SK-N-SH (cell line): ENCODE data around the gene EXOC6B. TPM values are rescaled to one million over a fixed set of nuclear protein-coding genes. Genes with fewer than 3 reads are reported as not detected.

ENCODE experiments used
- CTCF ChIA-PET: fragments of 300-600, 350-600 bp; formaldehyde crosslinking; extraction: SDS; loops from one replicate; lab custom pipeline; 2021; lab: Yijun Ruan, JAX
- POLR2A ChIA-PET: fragments of 350-600 bp; sonication (Branson Sonifier 250); formaldehyde crosslinking; extraction: SDS; loops from one replicate; lab custom pipeline; 2020; ENCODE audit warnings: antibody characterized with exemption, inconsistent platforms; lab: Yijun Ruan, JAX
- DNase-seq: peaks from one replicate; pipeline ENCODE4 v3.0.0; 2012
- H2AFZ ChIP-seq: fragments of 200-600 bp; sonication (generic); 2 replicates; pipeline ENCODE4 v1.8.1; 2016; ENCODE audit warnings: antibody characterized with exemption, mild to moderate bottlenecking, low read depth
- H3F3A ChIP-seq: fragments of 200-600 bp; sonication (generic); replicated peaks from 2 replicates; pipeline ENCODE3; 2016; ENCODE audit warnings: antibody characterized with exemption, mild to moderate bottlenecking; ENCODE audit not compliant: insufficient read depth
- H3K27ac ChIP-seq, 2 experiments: fragments of 200-500 bp in 1 of 2; fragments of 200-600 bp in 1 of 2; sonication (Bioruptor generic) in 1 of 2; sonication (generic), shearing (Covaris generic) in 1 of 2; 2 replicates each; pipeline versions ENCODE4 v1.5.1 to v1.6.1; 2014 to 2016; ENCODE audit warnings: low read depth in 2 of 2, inconsistent platforms in 1 of 2, low read length in 1 of 2, mild to moderate bottlenecking in 1 of 2, mixed read lengths in 1 of 2
- H3K27me3 ChIP-seq: fragments of 200-600 bp; sonication (generic), shearing (Covaris generic); 2 replicates; pipeline ENCODE4 v1.6.1; 2016; ENCODE audit warnings: mixed run types; ENCODE audit not compliant: insufficient read depth
- H3K36me3 ChIP-seq, 2 experiments: fragments of 200-500 bp in 1 of 2; fragments of 200-600 bp in 1 of 2; sonication (Bioruptor generic) in 1 of 2; sonication (generic) in 1 of 2; replicated peaks in 1 of 2; 2 replicates each; pipeline versions ENCODE3 to v1.5.1; 2014 to 2016; ENCODE audit warnings: low read length in 1 of 2, mild to moderate bottlenecking in 1 of 2; ENCODE audit not compliant: insufficient read depth in 2 of 2, control insufficient read depth in 1 of 2
- H3K4me1 ChIP-seq, 2 experiments: fragments of 200-500 bp in 1 of 2; fragments of 200-600 bp in 1 of 2; sonication (Bioruptor generic) in 1 of 2; sonication (generic), shearing (Covaris generic) in 1 of 2; 2 replicates each; pipeline versions ENCODE4 v1.5.1 to v1.6.1; 2014 to 2016; ENCODE audit warnings: low read depth in 1 of 2, low read length in 1 of 2, mixed run types in 1 of 2; ENCODE audit not compliant: insufficient read depth in 2 of 2, control insufficient read depth in 1 of 2
- H3K4me2 ChIP-seq: fragments of 200-600 bp; sonication (generic), shearing (Covaris generic); 2 replicates; pipeline ENCODE4 v1.6.1; 2017; ENCODE audit warnings: mixed run types
- H3K4me3 ChIP-seq, 2 experiments: fragments of 200-500 bp in 1 of 2; fragments of 200-600 bp in 1 of 2; sonication (Bioruptor generic) in 1 of 2; sonication (generic), shearing (Covaris generic) in 1 of 2; 2 replicates each; pipeline versions ENCODE4 v1.5.1 to v1.8.1; 2014 to 2016; ENCODE audit warnings: low read depth in 2 of 2, inconsistent platforms in 1 of 2, low read length in 1 of 2, mild to moderate bottlenecking in 1 of 2, mixed read lengths in 1 of 2, moderate library complexity in 1 of 2
- H3K79me2 ChIP-seq: fragments of 200-600 bp; sonication (generic); 2 replicates; pipeline ENCODE4 v1.8.1; 2017; ENCODE audit warnings: mild to moderate bottlenecking; ENCODE audit not compliant: insufficient read depth
- H3K9ac ChIP-seq: fragments of 200-600 bp; sonication (generic); 2 replicates; pipeline ENCODE4 v1.6.1; 2017; ENCODE audit warnings: mixed run types
- H3K9me2 ChIP-seq: fragments of 200-600 bp; sonication (generic); 2 replicates; pipeline ENCODE4 v1.6.1; 2017; ENCODE audit warnings: mixed run types
- H3K9me3 ChIP-seq: fragments of 200-600 bp; sonication (generic); 2 replicates; pipeline ENCODE4 v1.6.1; 2017; ENCODE audit warnings: mixed run types, mild to moderate bottlenecking, moderate library complexity
- H4K20me1 ChIP-seq: fragments of 200-600 bp; sonication (generic); 2 replicates; pipeline ENCODE4 v1.6.1; 2017; ENCODE audit warnings: mild to moderate bottlenecking, mixed run types; ENCODE audit not compliant: insufficient read depth
- CTCF ChIP-seq: fragments of 200-600 bp; sonication (generic); IDR thresholded peaks from 2 replicates; pipeline ENCODE4 v1.6.1; 2017; ENCODE audit warnings: antibody characterized with exemption, mild to moderate bottlenecking, moderate library complexity
- EP300 ChIP-seq, 2 experiments: IDR thresholded peaks; 2 replicates each; pipeline versions ENCODE4 v1.4.0 to v1.6.1; 2012; ENCODE audit warnings: borderline replicate concordance in 1 of 2, low read depth in 1 of 2, low read length in 1 of 2
- GABPA ChIP-seq: IDR thresholded peaks from 2 replicates; pipeline ENCODE4 v1.4.0; 2012; ENCODE audit warnings: low read depth, mild to moderate bottlenecking
- IRF3 ChIP-seq: fragments of 150-350 bp; IDR thresholded peaks from 2 replicates; pipeline ENCODE4 v1.6.1; 2016; ENCODE audit warnings: mild to moderate bottlenecking, low read depth, low read length
- NFIC ChIP-seq: IDR thresholded peaks from 2 replicates; pipeline ENCODE4 v1.4.0; 2012; ENCODE audit warnings: borderline replicate concordance
- RAD21 ChIP-seq: IDR thresholded peaks from 2 replicates; pipeline ENCODE4 v1.6.1; 2012; ENCODE audit warnings: mild to moderate bottlenecking, low read length
- REST ChIP-seq: IDR thresholded peaks from 2 replicates; pipeline ENCODE4 v1.6.1; 2012; ENCODE audit warnings: mild to moderate bottlenecking, low read depth, low read length, moderate library complexity
- SMC3 ChIP-seq: IDR thresholded peaks from 2 replicates; pipeline ENCODE4 v1.6.1; 2012; ENCODE audit warnings: low read depth, low read length, improper control_type of control experiment
- YY1 ChIP-seq: IDR thresholded peaks from 2 replicates; pipeline ENCODE4 v1.4.0; 2012; ENCODE audit warnings: low read depth, mild to moderate bottlenecking
- ZBTB33 ChIP-seq: IDR thresholded peaks from 2 replicates; pipeline ENCODE4 v1.4.0; 2012; ENCODE audit warnings: low read depth, borderline replicate concordance
- WGBS: methylation state at CpG from one replicate; pipeline ENCODE4 v1.1.6; 2017; ENCODE audit warnings: low lambda C conversion rate; 5-methylcytosine and 5-hydroxymethylcytosine counted together
- polyA plus RNA-seq, 3 experiments: library from polyadenylated mRNA; depleted of rRNA; stranded (reverse); fragments of >200 nt; gene quantifications; 2 replicates each; pipeline ENCODE4 v1.2.3, GENCODE V29; 2012
- TF ChIP-seq, protein P1 (sequence below): IDR thresholded peaks from 2 replicates; pipeline ENCODE4; 2012
- TF ChIP-seq, protein P2 (sequence below): fragments of 150-350 bp; IDR thresholded peaks from 2 replicates; pipeline ENCODE4 v1.6.1; 2017; ENCODE audit warnings: antibody characterized with exemption, low read length, low read depth, borderline replicate concordance

The EXOC6B gene
- polyA plus RNA-seq, 1 of the 3 experiments (the other 2 are of a cell fraction) = 7.4 TPM

GRCh38 chr2:72681016-72681995, 144.5 kb downstream of the EXOC6B start:
- Histone ChIP-seq H3K9me3 (no peaks in the 10 kb centered on the region), H3K4me1 (peaks cover 9 to 15% of the 10 kb centered on the region in 2 experiments; a peak in 3 of 4 replicates), H3K9me2 (no peaks in the 10 kb centered on the region), H3K27ac (no peak overlapping the region), H3K79me2 (no peaks in the 10 kb centered on the region), H3K27me3 (no peaks in the 10 kb centered on the region), H2AFZ (no peak overlapping the region), H3K9ac (no peak overlapping the region), H3K4me3 (no peak overlapping the region), H3K4me2 (no peak overlapping the region), H3F3A (peaks cover 15% of the 10 kb centered on the region), H3K36me3 (peaks cover 0 to 11% of the 10 kb centered on the region in 2 experiments), H4K20me1 (no peaks in the 10 kb centered on the region)
- POLR2A ChIA-PET = no interaction called here
- CTCF ChIA-PET = interaction anchor here (1.8 kb wide), 1 partner anchor 10 kb away, joined by 4 read pairs; no protein-coding TSS in a partner anchor
- DNase-seq = no peak
- WGBS = 61% methylated on average over 3 of the region's 3 CpGs
- TF ChIP-seq EP300 (IDR thresholded peaks at IDR 0.05; ENCODE audit: borderline replicate concordance in 1 of 2, low read depth in 1 of 2, low read length in 1 of 2) = no peak
- TF ChIP-seq GABPA = no peak
- no peak for TF ChIP-seq REST
- TF ChIP-seq, protein P1, sequence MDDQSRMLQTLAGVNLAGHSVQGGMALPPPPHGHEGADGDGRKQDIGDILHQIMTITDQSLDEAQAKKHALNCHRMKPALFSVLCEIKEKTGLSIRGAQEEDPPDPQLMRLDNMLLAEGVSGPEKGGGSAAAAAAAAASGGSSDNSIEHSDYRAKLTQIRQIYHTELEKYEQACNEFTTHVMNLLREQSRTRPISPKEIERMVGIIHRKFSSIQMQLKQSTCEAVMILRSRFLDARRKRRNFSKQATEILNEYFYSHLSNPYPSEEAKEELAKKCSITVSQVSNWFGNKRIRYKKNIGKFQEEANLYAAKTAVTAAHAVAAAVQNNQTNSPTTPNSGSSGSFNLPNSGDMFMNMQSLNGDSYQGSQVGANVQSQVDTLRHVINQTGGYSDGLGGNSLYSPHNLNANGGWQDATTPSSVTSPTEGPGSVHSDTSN = 0 out of 2 replicates have a peak, but pooled peaks have one; percentile 4
- no peak for TF ChIP-seq IRF3

GRCh38 chr2:72678024-72678423, 147.8 kb downstream of the EXOC6B start:
- H3K79me2 ChIP-seq = no peaks in the 10 kb centered on the region
- WGBS = 100% methylated on average over 2 of the region's 2 CpGs
- no peak overlapping the region for H3K4me3 ChIP-seq
- H3F3A ChIP-seq = peaks cover 20% of the 10 kb centered on the region
- no peak overlapping the region for H2AFZ ChIP-seq
- H3K4me2 ChIP-seq = no peak overlapping the region
- no peak for DNase-seq
- no peaks in the 10 kb centered on the region for H4K20me1 ChIP-seq
- peaks cover 0 to 6% of the 10 kb centered on the region in 2 experiments for H3K36me3 ChIP-seq
- H3K9me2 ChIP-seq = no peaks in the 10 kb centered on the region
- no peaks in the 10 kb centered on the region for H3K27me3 ChIP-seq
- H3K9ac ChIP-seq = no peak overlapping the region
- peaks cover 11 to 15% of the 10 kb centered on the region in 2 experiments; a peak in 3 of 4 replicates for H3K4me1 ChIP-seq
- CTCF ChIA-PET = interaction anchor here (1.0 kb wide), 1 partner anchor 13 kb away, joined by 3 read pairs; no protein-coding TSS in a partner anchor
- H3K9me3 ChIP-seq = no peaks in the 10 kb centered on the region
- POLR2A ChIA-PET = no interaction called here
- no peak overlapping the region for H3K27ac ChIP-seq
- TF ChIP-seq RAD21 (no peak), CTCF (no peak), ZBTB33 (no peak), YY1 (no peak), GABPA (no peak), NFIC (no peak), SMC3 (no peak)
- TF ChIP-seq, protein P2, sequence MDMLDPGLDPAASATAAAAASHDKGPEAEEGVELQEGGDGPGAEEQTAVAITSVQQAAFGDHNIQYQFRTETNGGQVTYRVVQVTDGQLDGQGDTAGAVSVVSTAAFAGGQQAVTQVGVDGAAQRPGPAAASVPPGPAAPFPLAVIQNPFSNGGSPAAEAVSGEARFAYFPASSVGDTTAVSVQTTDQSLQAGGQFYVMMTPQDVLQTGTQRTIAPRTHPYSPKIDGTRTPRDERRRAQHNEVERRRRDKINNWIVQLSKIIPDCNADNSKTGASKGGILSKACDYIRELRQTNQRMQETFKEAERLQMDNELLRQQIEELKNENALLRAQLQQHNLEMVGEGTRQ = no peak
